ENCODE results near the gene MEGF6.

MEGF6 gene

GRCh38 chr1:3509721-3510120 is 101.6 kb downstream of the MEGF6 start:
- TF ChIP-seq CTCF (IDR thresholded peaks at IDR 0.05; ENCODE audit: low read depth, low read length) (no peak), EZH2phosphoT487 (IDR thresholded peaks at IDR 0.05; ENCODE audit: low read depth) (no peak)
- H3K9ac ChIP-seq (ENCODE audit: low read length), result no peak overlapping the region
- no peaks in the 10 kb centered on the region for H3K79me2 ChIP-seq (ENCODE audit: low read length)
- no peak overlapping the region for H3K27ac ChIP-seq (ENCODE audit: low read length)
- H3K9me3 ChIP-seq (ENCODE audit: insufficient read depth, low read length), result no peaks in the 10 kb centered on the region
- H3K4me1 ChIP-seq (ENCODE audit: low read length), result no peaks in the 10 kb centered on the region
- H4K20me1 ChIP-seq (ENCODE audit: insufficient read depth, low read length), result no peaks in the 10 kb centered on the region
- H3K4me2 ChIP-seq (ENCODE audit: low read length), result no peak overlapping the region
- H3K36me3 ChIP-seq (replicated peaks; ENCODE audit: low read depth, low read length), result no peaks in the 10 kb centered on the region
- no peak overlapping the region for H3K4me3 ChIP-seq (ENCODE audit: low read length)
- H2AFZ ChIP-seq (ENCODE audit: low read depth, low read length), result no peak overlapping the region
- H3K27me3 ChIP-seq (ENCODE audit: low read depth, low read length), result no peaks in the 10 kb centered on the region

GRCh38 chr1:3508757-3509415 is 102.4 kb downstream of the MEGF6 start:
- no peak overlapping the region for H3K4me3 ChIP-seq (ENCODE audit: low read length)
- no peak overlapping the region for H3K4me2 ChIP-seq (ENCODE audit: low read length)
- H3K9me3 ChIP-seq (ENCODE audit: insufficient read depth, low read length), result no peaks in the 10 kb centered on the region
- no peaks in the 10 kb centered on the region for H3K4me1 ChIP-seq (ENCODE audit: low read length)
- TF ChIP-seq EZH2phosphoT487 (IDR thresholded peaks at IDR 0.05; ENCODE audit: low read depth), result no peak
- no peak for TF ChIP-seq CTCF (IDR thresholded peaks at IDR 0.05; ENCODE audit: low read depth, low read length)
- H3K9ac ChIP-seq (ENCODE audit: low read length), result no peak overlapping the region
- H3K36me3 ChIP-seq (replicated peaks; ENCODE audit: low read depth, low read length), result no peaks in the 10 kb centered on the region
- H3K27me3 ChIP-seq (ENCODE audit: low read depth, low read length), result no peaks in the 10 kb centered on the region
- no peak overlapping the region for H2AFZ ChIP-seq (ENCODE audit: low read depth, low read length)
- no peaks in the 10 kb centered on the region for H4K20me1 ChIP-seq (ENCODE audit: insufficient read depth, low read length)
- no peaks in the 10 kb centered on the region for H3K79me2 ChIP-seq (ENCODE audit: low read length)
- no peak overlapping the region for H3K27ac ChIP-seq (ENCODE audit: low read length)

- no peak for TF ChIP-seq EZH2phosphoT487 (IDR thresholded peaks at IDR 0.05; ENCODE audit: low read depth)
- TF ChIP-seq CTCF (IDR thresholded peaks at IDR 0.05; ENCODE audit: low read depth, low read length), result no peak
- Histone ChIP-seq H3K9ac (ENCODE audit: low read length) (no peak overlapping the region), H3K27ac (ENCODE audit: low read length) (no peak overlapping the region), H3K4me1 (ENCODE audit: low read length) (no peaks in the 10 kb centered on the region), H3K79me2 (ENCODE audit: low read length) (no peaks in the 10 kb centered on the region), H3K36me3 (replicated peaks; ENCODE audit: low read depth, low read length) (no peaks in the 10 kb centered on the region), H2AFZ (ENCODE audit: low read depth, low read length) (no peak overlapping the region), H3K4me2 (ENCODE audit: low read length) (no peak overlapping the region), H3K9me3 (ENCODE audit: insufficient read depth, low read length) (no peaks in the 10 kb centered on the region), H4K20me1 (ENCODE audit: insufficient read depth, low read length) (no peaks in the 10 kb centered on the region), H3K27me3 (ENCODE audit: low read depth, low read length) (no peaks in the 10 kb centered on the region), H3K4me3 (ENCODE audit: low read length) (no peak overlapping the region)
Observed at GRCh38 chr1:3507636-3508275, 103.6 kb downstream of the MEGF6 start.

- H3K4me3 ChIP-seq (ENCODE audit: low read length), result no peak overlapping the region
- H3K4me2 ChIP-seq (ENCODE audit: low read length), result no peak overlapping the region
- H3K9ac ChIP-seq (ENCODE audit: low read length), result no peak overlapping the region
- H3K27me3 ChIP-seq (ENCODE audit: low read depth, low read length), result no peaks in the 10 kb centered on the region
- no peaks in the 10 kb centered on the region for H3K4me1 ChIP-seq (ENCODE audit: low read length)
- no peaks in the 10 kb centered on the region for H3K9me3 ChIP-seq (ENCODE audit: insufficient read depth, low read length)
- TF ChIP-seq EZH2phosphoT487 (IDR thresholded peaks at IDR 0.05; ENCODE audit: low read depth) (no peak), CTCF (IDR thresholded peaks at IDR 0.05; ENCODE audit: low read depth, low read length) (no peak)
- no peaks in the 10 kb centered on the region for H3K79me2 ChIP-seq (ENCODE audit: low read length)
- H3K36me3 ChIP-seq (replicated peaks; ENCODE audit: low read depth, low read length), result no peaks in the 10 kb centered on the region
- H2AFZ ChIP-seq (ENCODE audit: low read depth, low read length), result no peak overlapping the region
- no peaks in the 10 kb centered on the region for H4K20me1 ChIP-seq (ENCODE audit: insufficient read depth, low read length)
- no peak overlapping the region for H3K27ac ChIP-seq (ENCODE audit: low read length)
Observed at GRCh38 chr1:3506943-3507342, 104.4 kb downstream of the MEGF6 start.

Data from OCI-LY3 (cell line).